GM08714 (cell line): ENCODE results near the gene CSH1.
A peak's percentile ranks its signal among the peaks of the same experiment; 100 is the strongest.
"Not testable (repeated sequence)": the region's sequence is repeated elsewhere in the genome, so short reads cannot be mapped to it uniquely, and the experiment has no call there.

Experiments
- H3K4me3 ChIP-seq: fragments of 200-500 bp; sonication (Bioruptor generic); 2 replicates; pipeline ENCODE4 v1.5.1; 2014; ENCODE audit warnings: mild to moderate bottlenecking, low read length, inconsistent platforms
- ZNF274 ChIP-seq: IDR thresholded peaks from 2 replicates; pipeline ENCODE4 v1.6.1; 2012; ENCODE audit warnings: mild to moderate bottlenecking, low read depth, low read length

The CSH1 gene

GRCh38 chr17:63932721-63933120 is 36.3 kb upstream of the CSH1 start:
- peak overlapping the region; percentile 80; the same call in 1 of the 2 replicates for H3K4me3 ChIP-seq
- TF ChIP-seq ZNF274 = no peak

DNA sequence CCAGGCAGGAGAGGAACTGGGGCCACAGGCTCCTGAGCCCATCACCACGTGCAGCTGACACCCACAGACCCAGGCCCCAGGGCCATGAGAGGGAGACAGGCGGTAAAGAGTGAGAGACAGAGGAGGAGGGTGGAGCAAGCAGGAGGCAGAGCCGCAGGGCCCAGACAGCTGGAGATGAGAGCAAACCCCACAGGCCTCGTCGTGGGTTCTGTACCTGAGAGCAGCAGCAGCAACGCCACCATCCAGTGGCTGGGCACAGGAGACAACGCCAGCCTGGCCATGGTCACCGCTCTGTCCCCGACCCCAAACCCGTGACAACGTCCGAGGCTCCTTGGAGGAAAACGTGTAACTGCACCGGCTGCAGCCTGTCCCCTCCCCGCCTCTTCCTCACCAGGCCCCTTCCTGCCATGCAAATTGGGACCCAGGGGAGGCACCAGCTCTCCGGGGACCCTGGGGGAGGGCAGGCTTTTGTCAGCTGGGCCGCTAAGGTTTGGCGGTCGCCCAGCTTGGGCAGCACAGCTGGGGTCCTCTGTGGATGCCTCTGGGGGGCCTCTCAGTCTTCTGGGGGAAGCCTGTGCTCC is 35.7 kb upstream of the CSH1 start, which contains the start of gene CD79B:
Gene CD79B, minus strand, starts transcription at position 351 of the 581 bp plus-strand sequence. Its CDS starts 70 bp downstream, at position 281.
- TF ChIP-seq ZNF274 = no peak
- peak within 1 kb of the TSS; percentile 80 for H3K4me3 ChIP-seq

DNA sequence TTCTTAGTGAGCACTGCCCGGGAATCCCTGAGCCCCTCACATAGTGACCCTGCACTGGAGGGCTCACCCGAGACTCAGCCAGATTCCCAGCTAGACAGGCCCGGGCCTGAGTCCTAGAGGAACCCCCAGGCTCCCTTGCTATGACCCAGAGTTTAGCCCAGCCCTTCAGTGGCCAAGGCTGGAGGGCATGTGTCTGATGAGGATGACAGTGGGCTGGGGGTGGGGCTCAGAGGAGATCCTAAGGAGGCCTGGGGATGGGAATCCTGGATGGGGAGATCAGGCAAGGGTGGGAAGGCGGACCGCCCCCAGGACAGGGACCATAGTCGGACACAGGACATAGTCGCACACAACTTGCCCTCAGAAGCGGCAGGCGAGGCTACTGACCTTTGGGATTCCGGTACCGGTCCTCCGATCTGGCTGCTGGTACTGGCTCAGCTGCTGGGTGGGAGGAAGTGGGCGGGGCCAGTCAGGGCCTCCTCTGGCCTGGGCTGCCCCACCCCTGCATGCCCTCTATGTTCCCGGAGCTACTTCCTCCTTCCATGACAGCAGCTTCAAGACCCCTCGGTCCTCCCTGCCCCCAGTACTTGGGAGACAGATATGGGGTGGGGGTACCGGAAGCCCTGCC is 34.7 kb upstream of the CSH1 start:
- H3K4me3 ChIP-seq = peak overlapping the region; percentile 80
- TF ChIP-seq ZNF274 = no peak

DNA sequence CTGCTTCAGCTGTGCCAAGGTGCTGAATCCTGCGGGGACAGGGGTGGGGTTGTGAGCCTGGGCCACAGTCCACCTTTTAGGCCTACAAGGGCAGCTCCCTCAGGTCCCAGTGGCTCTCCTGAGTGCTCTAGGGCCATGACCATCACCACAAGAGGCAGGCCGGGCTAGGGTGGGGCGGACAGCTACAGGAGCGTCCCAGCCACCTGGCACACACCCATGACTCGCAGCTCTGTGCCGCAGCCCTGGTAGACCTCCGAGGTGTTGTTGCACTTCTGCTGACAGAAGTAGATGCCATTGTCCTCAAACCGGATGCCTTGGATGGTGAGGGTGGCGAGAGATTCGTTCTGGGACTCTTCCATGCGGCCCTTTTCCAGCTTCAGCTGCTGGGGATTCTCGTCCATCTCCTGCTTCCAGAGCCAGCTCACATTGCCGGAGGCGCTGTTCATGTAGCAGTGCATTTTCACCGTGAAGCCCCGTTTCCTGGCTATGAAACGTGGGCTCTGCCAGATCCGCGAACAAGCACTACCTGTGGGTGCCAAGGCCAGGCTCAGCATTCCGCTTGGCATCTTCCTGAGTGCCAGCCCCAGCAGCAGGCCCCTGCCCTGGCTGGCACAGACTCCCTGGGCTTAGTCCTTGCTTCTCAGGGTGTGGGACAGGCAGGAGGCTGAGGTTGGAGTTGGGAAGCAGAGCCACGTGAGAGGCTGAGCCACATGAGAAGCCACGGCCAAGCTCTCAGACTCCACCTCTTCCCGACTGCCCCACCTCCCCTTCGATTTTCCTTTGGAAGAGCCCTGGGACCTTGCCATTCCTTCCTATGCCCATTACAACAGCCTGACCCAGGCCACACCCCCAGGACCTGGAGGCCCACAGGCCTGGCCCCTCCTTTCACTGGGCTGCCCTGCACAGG is 33.7 kb upstream of the CSH1 start:
- H3K4me3 ChIP-seq = peak overlapping the region; percentile 80
- TF ChIP-seq ZNF274 = no peak

DNA sequence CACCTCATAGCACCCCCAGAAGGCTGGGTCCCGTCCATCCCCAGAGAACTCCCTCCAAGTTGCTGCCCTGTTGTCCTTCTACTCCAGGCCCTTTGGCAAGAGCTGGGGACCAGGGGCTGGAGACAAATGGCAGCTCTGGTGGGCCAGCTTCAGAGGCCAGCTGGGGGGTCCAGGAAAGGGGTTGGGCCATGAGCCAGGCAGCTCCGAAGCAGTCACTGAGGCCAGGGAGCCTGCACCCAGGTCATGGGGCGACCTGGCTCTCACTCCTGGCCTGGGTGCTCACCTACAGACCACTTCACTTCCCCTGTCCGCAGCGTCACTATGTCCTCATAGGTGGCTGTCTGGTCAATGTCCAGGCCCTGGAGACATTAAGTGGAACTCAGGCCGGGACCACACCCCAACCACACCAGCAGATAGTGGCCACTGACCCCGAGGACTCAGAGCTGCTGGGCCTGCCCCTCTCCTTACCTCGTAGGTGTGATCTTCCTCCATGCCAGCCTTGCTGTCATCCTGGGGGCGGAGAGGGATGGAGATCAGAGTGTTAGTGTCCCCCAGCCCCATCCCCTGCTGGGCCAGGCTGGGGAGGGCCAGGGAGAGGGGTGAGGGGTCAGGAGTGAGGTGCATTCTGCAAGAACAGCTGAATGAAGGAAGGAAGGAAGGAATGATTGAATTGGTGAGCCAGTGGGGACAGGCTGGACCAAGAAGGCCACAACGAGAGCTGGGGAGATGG is 32.8 kb upstream of the CSH1 start:
- no peak for TF ChIP-seq ZNF274
- peak overlapping the region; percentile 1; the same call in 1 of the 2 replicates for H3K4me3 ChIP-seq

DNA sequence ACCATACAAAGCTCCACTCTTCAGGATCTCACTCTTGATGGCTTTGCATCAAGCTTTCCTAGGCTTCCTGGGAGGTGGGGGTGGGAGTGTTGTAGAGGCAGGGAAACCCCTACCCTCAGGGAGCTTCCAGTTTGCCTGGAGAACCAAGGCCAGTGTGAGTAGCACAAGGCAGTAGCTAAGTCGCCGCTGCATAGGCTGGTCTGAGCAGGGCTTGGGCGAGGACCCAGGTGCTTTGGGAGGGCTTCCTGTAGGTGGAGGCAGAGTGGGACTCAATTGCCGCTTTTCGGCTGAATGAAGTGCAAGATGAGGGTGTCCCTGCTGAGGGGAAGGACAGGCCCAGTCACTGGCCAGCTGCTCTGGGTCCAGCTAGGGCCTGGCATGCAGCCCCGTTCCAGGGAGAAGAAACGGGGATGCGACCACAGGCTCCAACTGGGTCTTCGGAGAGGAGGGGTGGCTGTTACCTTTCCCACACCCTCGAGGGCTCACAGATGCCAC is 31.8 kb upstream of the CSH1 start:
- no peak for TF ChIP-seq ZNF274
- no peak overlapping the region; the same call in 1 of the 2 replicates for H3K4me3 ChIP-seq

- H3K4me3 ChIP-seq = no peak overlapping the region; the same call in 1 of the 2 replicates
- TF ChIP-seq ZNF274 = no peak
These were observed 31.2 kb upstream of the CSH1 start for GRCh38 chr17:63927464-63928171.

DNA sequence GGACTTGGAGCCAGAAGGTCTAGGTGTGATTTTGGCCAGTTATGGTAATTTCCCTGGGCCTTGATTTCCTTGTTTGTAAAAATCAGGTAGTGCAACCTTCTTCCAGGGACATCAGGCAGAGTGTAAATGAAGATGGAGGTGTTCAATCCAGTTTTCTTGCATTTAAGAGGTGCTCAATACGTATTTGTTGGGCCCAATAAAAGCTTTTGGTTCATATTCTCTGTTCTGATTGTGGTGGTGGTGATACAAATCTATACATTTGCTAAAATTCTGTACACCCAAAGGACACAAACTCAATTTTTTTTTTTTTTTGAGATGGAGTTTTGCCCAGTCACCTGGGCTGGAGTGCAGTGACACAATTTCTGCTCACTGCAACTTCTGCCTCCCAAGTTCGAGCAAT is 29.8 kb upstream of the CSH1 start:
- no peak overlapping the region for H3K4me3 ChIP-seq
- no peak for TF ChIP-seq ZNF274

GRCh38 chr17:63925615-63926014 is 29.2 kb upstream of the CSH1 start:
- TF ChIP-seq ZNF274 = no peak
- no peak overlapping the region for H3K4me3 ChIP-seq

GRCh38 chr17:63922402-63922801 is 26.0 kb upstream of the CSH1 start:
- H3K4me3 ChIP-seq = not testable (repeated sequence)

- H3K4me3 ChIP-seq = not testable (repeated sequence)
These were observed 24.4 kb upstream of the CSH1 start for GRCh38 chr17:63920779-63921178.

DNA sequence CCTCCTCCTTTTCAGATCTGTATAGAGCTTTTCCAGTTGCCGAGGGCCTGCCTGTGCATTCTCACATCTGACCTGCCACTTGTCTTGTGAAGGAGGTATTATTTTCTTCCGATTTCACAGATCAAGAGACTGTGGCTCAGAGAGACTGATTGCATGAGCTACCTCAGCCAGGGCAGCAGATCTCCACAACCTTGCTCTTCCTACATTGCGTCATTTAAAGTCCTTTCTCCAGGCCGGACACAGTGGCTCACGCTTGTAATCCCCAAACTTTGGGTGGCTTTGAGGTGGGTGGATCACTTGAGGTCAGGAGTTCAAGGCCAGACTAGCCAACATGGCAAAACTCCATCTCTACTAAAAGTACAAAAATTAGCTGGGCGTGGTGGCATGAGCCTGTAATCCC is 23.7 kb upstream of the CSH1 start:
- not testable (repeated sequence) for H3K4me3 ChIP-seq

DNA sequence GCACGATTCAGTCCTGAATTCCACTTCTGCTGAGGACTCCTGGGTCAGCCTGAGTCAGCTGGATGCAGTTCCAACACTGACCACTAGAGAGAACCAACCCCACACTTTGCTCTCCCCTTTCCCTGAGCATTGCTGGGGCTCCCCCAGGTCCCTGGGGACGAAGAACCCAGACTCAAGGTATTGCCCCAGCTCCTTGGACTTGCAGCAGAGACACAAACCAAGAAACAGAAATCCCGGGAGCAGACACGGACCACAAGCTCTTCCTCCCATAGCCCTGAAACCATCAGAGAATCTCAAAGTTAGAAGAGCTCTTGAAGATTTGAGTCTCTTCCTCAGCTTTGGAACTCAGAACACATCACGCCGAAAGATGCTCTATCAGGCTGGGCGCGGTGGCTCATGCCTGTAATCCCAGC is 22.9 kb upstream of the CSH1 start:
- no peak overlapping the region for H3K4me3 ChIP-seq
- TF ChIP-seq ZNF274 = no peak

DNA sequence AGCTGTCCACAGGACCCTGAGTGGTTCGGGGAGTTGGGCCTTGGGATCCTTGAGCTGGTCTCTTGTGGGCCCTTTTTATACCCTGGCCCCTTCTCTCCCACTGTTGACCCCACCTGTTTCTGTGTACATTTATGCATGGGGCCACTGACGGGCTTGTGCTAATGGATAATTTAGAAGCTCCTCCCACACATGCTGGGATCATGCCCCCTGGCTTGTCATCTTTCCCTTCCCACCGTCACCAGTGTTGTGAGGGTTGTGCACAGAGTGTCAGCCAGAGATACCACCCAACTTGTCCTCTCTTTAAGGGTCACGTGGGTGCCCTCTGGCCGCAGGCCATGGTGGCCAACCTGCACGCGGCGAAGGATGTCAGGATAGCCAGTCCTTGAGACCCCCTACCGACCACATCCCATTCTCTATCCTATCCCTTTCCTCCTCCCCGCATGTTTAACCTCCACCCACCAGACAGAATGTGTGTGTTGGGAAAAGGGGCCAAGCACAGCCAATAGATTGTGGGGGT is 22.5 kb upstream of the CSH1 start, which contains the start of gene GH1:
Gene GH1, minus strand, starts transcription at position 51 of the 517 bp plus-strand sequence. CDS start 63 bp downstream, outside the sequence.
- H3K4me3 ChIP-seq = not testable (repeated sequence)
